T1000 (cell line): ENCODE data around the gene AOAH.
"Not testable (repeated sequence)": the region's sequence is repeated elsewhere in the genome, so short reads cannot be mapped to it uniquely, and the experiment has no call there.

ENCODE experiments used
- DNase-seq: peaks from one replicate; lab custom pipeline; 2025; ENCODE audit warnings: mixed read lengths; lab: John Stamatoyannopoulos, UW

Gene AOAH

GRCh38 chr7:36736090-36736898 lies 12.0 kb upstream of the AOAH start:
- no peak for DNase-seq

GRCh38 chr7:36735172-36735571 lies 10.9 kb upstream of the AOAH start:
- no peak for DNase-seq

- no peak for DNase-seq
Measured at GRCh38 chr7:36734731-36735130, 10.4 kb upstream of the AOAH start.

- no peak for DNase-seq
Measured at GRCh38 chr7:36733411-36733810, 9.1 kb upstream of the AOAH start.

- no peak for DNase-seq
Measured at GRCh38 chr7:36732806-36733205, 8.5 kb upstream of the AOAH start.

- DNase-seq: no peak
Measured at GRCh38 chr7:36730046-36730445, 5.8 kb upstream of the AOAH start.

- no peak for DNase-seq
Measured at GRCh38 chr7:36728143-36728542, 3.8 kb upstream of the AOAH start.

- no peak for DNase-seq
Measured at GRCh38 chr7:36726806-36727503, 2.7 kb upstream of the AOAH start.

GRCh38 chr7:36726311-36726710 lies 2.0 kb upstream of the AOAH start:
- no peak for DNase-seq

- no peak for DNase-seq
Measured at GRCh38 chr7:36724996-36725395, 702 bp upstream of the AOAH start.

- no peak for DNase-seq
Measured at GRCh38 chr7:36723291-36723690, 1.0 kb downstream of the AOAH start.

GRCh38 chr7:36719083-36719632 lies 5.1 kb downstream of the AOAH start:
- no peak for DNase-seq

GRCh38 chr7:36717586-36717985 lies 6.7 kb downstream of the AOAH start:
- no peak for DNase-seq

- DNase-seq: not testable (repeated sequence)
Measured at GRCh38 chr7:36716802-36717201, 7.5 kb downstream of the AOAH start.

GRCh38 chr7:36712015-36712414 lies 12.3 kb downstream of the AOAH start:
- no peak for DNase-seq

- no peak for DNase-seq
Measured at GRCh38 chr7:36711256-36711655, 13.0 kb downstream of the AOAH start.

- no peak for DNase-seq
Measured at GRCh38 chr7:36710186-36710791, 14.0 kb downstream of the AOAH start.

GRCh38 chr7:36708767-36709166 lies 15.5 kb downstream of the AOAH start:
- no peak for DNase-seq

GRCh38 chr7:36707898-36708297 lies 16.4 kb downstream of the AOAH start:
- DNase-seq: no peak

- no peak for DNase-seq
Measured at GRCh38 chr7:36707465-36707864, 16.8 kb downstream of the AOAH start.

- DNase-seq: not testable (repeated sequence)
Measured at GRCh38 chr7:36703860-36704259, 20.4 kb downstream of the AOAH start.

GRCh38 chr7:36692456-36692855 lies 31.8 kb downstream of the AOAH start:
- DNase-seq: no peak

GRCh38 chr7:36691983-36692382 lies 32.3 kb downstream of the AOAH start:
- no peak for DNase-seq
